GM18520 (cell line): ENCODE measurements around the gene LGR4.

Source experiments
- ATAC-seq: cut with Tn5 transposase; IDR thresholded peaks from one replicate; pipeline ENCODE4 v1.9.1; 2021; ENCODE audit not compliant: unreplicated experiment

LGR4 gene

GRCh38 chr11:27386181-27386845 is 86.3 kb downstream of the LGR4 start:
- ATAC-seq, result no peak

- ATAC-seq, result no peak
Measured at GRCh38 chr11:27385245-27385644, 87.3 kb downstream of the LGR4 start.

GRCh38 chr11:27384227-27384626 is 88.4 kb downstream of the LGR4 start:
- ATAC-seq, result no peak

GRCh38 chr11:27383645-27384044 is 88.9 kb downstream of the LGR4 start:
- ATAC-seq, result no peak

GRCh38 chr11:27381238-27381666 is 91.3 kb downstream of the LGR4 start:
- ATAC-seq, result no peak

- ATAC-seq, result no peak
Measured at GRCh38 chr11:27380771-27381170, 91.8 kb downstream of the LGR4 start.

GRCh38 chr11:27379449-27379848 is 93.1 kb downstream of the LGR4 start:
- no peak for ATAC-seq

- no peak for ATAC-seq
Measured at GRCh38 chr11:27375370-27375769, 97.2 kb downstream of the LGR4 start.

- no peak for ATAC-seq
Measured at GRCh38 chr11:27373856-27374602, 98.6 kb downstream of the LGR4 start.

GRCh38 chr11:27373392-27373791 is 99.2 kb downstream of the LGR4 start:
- ATAC-seq, result no peak

- no peak for ATAC-seq
Measured at GRCh38 chr11:27372164-27372563, 100.4 kb downstream of the LGR4 start.

GRCh38 chr11:27371489-27371888 is 101.1 kb downstream of the LGR4 start:
- no peak for ATAC-seq

- no peak for ATAC-seq
Measured at GRCh38 chr11:27370374-27370773, 102.2 kb downstream of the LGR4 start.

- no peak for ATAC-seq
Measured at GRCh38 chr11:27367881-27368280, 104.7 kb downstream of the LGR4 start.

- no peak for ATAC-seq
Measured at GRCh38 chr11:27363576-27364117, 108.9 kb downstream of the LGR4 start.

- peak; percentile 99 for ATAC-seq
Measured at GRCh38 chr11:27362749-27363575, 109.6 kb downstream of the LGR4 start, which contains the start of gene CCDC34. Gene CCDC34 (minus strand): TSS chr11:27363215. CDS start chr11:27363194, 21 bp downstream.

- ATAC-seq, result no peak
Measured at GRCh38 chr11:27361649-27362431, 110.8 kb downstream of the LGR4 start.

GRCh38 chr11:27358296-27358695 is 114.3 kb downstream of the LGR4 start:
- ATAC-seq, result no peak

GRCh38 chr11:27357250-27357649 is 115.3 kb downstream of the LGR4 start:
- no peak for ATAC-seq

- ATAC-seq, result no peak
Measured at GRCh38 chr11:27356624-27357222, 115.9 kb downstream of the LGR4 start.
